ENCODE results near the gene PDE6H. TPM values are rescaled to one million over a fixed set of nuclear protein-coding genes. Genes with fewer than 3 reads are reported as not detected.
A peak's percentile ranks its signal among the peaks of the same experiment; 100 is the strongest.

The PDE6H gene
- total and polyA plus RNA-seq, 2 donors (not counting 1 experiment from before 2014, with no cell fraction given), result not detected

DNA sequence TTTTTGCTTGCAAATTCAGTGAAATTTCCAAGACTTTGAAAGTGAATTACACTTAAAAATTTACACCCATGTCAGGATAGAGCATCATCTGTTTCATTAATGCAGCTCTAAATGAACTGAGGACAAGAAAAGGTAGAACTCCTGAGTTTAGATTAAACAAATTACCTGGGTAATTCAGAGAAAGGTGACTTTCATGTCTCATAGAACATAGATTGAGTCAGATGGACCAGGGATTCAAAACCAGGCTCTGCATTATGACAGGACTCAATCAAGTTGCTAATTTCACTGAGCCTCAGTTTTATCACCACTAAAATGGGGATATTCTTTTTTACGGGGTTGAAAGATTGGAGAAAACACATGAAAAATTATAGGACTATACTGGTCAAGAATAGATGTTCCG, 15.9 kb upstream of the PDE6H start:
- Histone ChIP-seq H3K36me3 (ENCODE audit: control insufficient read depth, insufficient read depth, low read length) (no peaks in the 10 kb centered on the region), H3K9ac (ENCODE audit: insufficient read depth, low read length) (no peak overlapping the region), H3K27ac (ENCODE audit: insufficient read depth, low read length) (no peak overlapping the region), H3K4me1 (ENCODE audit: control insufficient read depth, extremely low read depth, insufficient read depth, low read length) (peaks cover 8% of the 10 kb centered on the region), H3K4me3 (replicated peaks in 1 of 4; ENCODE audit: control extremely low read depth in 1 of 4, insufficient read depth in 1 of 4, low read depth in 3 of 4, low read length in 4 of 4) (no peak overlapping the region), H3K4me2 (ENCODE audit: extremely low read depth, insufficient read depth, low read length) (no peak overlapping the region), H2AFZ (ENCODE audit: low read length) (no peak overlapping the region), H3K9me3 (ENCODE audit: control insufficient read depth, insufficient read depth, low read depth, low read length) (no peaks in the 10 kb centered on the region), H4K20me1 (ENCODE audit: control insufficient read depth, extremely low read depth, insufficient read depth, low read length) (no peaks in the 10 kb centered on the region), H3K79me2 (ENCODE audit: control insufficient read depth, insufficient read depth, low read length) (no peaks in the 10 kb centered on the region), H3K27me3 (ENCODE audit: control insufficient read depth, insufficient read depth, low read length) (no peaks in the 10 kb centered on the region)
- TF ChIP-seq EZH2 (IDR thresholded peaks at IDR 0.05; ENCODE audit: low read length, missing control alignments) (no peak), CTCF (conservative IDR thresholded peaks at IDR 0.05 in 1 of 2, IDR thresholded peaks at IDR 0.05 in 1 of 2; ENCODE audit: low read depth in 1 of 2, low read length in 2 of 2) (no peak)
- no peak for DNase-seq (ENCODE audit: low read depth in 2 of 2)

DNA sequence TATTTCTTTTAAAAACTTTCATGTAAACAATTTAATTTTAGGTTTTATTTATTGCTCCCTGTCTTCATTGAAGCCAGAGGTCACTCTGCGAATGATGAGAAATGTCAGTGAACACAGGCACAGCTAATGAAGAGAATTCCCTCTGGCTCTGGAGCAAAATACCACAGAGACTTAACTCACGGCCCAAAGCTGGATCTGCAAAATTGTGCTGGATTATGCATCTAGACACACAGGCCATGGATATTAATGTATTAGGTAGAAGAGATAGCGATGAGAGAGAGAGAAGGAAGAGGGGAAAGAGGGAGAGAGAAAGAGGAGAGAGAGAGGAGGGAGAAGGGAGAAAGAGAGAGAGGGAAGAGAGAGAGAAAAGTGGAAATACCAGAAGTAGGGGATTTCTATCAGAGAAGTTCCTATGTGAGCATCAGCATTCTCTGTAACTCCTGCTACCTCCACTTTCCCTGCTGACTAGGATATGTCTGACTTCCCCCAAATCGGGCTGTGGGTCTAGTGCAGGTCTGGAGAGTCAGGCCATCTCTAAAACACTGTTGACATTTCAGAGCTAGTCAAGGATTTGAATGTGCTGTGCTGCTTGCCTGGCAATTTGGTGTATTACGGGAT, 15.2 kb upstream of the PDE6H start:
- H3K4me2 ChIP-seq (ENCODE audit: extremely low read depth, insufficient read depth, low read length), result peak overlapping the region; percentile 36

More for the DNA sequence above, 15.2 kb upstream of the PDE6H start:
- Histone ChIP-seq H3K9ac (ENCODE audit: insufficient read depth, low read length) (no peak overlapping the region), H3K4me1 (ENCODE audit: control insufficient read depth, extremely low read depth, insufficient read depth, low read length) (peaks cover 5% of the 10 kb centered on the region), H3K27me3 (ENCODE audit: control insufficient read depth, insufficient read depth, low read length) (no peaks in the 10 kb centered on the region), H4K20me1 (ENCODE audit: control insufficient read depth, extremely low read depth, insufficient read depth, low read length) (no peaks in the 10 kb centered on the region), H3K79me2 (ENCODE audit: control insufficient read depth, insufficient read depth, low read length) (no peaks in the 10 kb centered on the region), H3K27ac (ENCODE audit: insufficient read depth, low read length) (no peak overlapping the region), H3K9me3 (ENCODE audit: control insufficient read depth, insufficient read depth, low read depth, low read length) (no peaks in the 10 kb centered on the region), H3K36me3 (ENCODE audit: control insufficient read depth, insufficient read depth, low read length) (no peaks in the 10 kb centered on the region), H2AFZ (ENCODE audit: low read length) (peak overlapping the region; percentile 60), H3K4me3 (replicated peaks in 1 of 4; ENCODE audit: control extremely low read depth in 1 of 4, insufficient read depth in 1 of 4, low read depth in 3 of 4, low read length in 4 of 4) (no peak overlapping the region)
- TF ChIP-seq EZH2 (IDR thresholded peaks at IDR 0.05; ENCODE audit: low read length, missing control alignments), result no peak
- no peak for TF ChIP-seq CTCF (conservative IDR thresholded peaks at IDR 0.05 in 1 of 2, IDR thresholded peaks at IDR 0.05 in 1 of 2; ENCODE audit: low read depth in 1 of 2, low read length in 2 of 2)
- DNase-seq (ENCODE audit: low read depth in 2 of 2), result no peak
